GM19463 (cell line): ENCODE data around the gene SLC41A2.
A peak's percentile ranks its signal among the peaks of the same experiment; 100 is the strongest.
"Not testable (repeated sequence)": the region's sequence is repeated elsewhere in the genome, so short reads cannot be mapped to it uniquely, and the experiment has no call there.

Experiments
- ATAC-seq: cut with Tn5 transposase; IDR thresholded peaks from one replicate; pipeline ENCODE4 v1.9.1; 2021; ENCODE audit warnings: mild to moderate bottlenecking, moderate library complexity; ENCODE audit not compliant: unreplicated experiment

The SLC41A2 gene

DNA sequence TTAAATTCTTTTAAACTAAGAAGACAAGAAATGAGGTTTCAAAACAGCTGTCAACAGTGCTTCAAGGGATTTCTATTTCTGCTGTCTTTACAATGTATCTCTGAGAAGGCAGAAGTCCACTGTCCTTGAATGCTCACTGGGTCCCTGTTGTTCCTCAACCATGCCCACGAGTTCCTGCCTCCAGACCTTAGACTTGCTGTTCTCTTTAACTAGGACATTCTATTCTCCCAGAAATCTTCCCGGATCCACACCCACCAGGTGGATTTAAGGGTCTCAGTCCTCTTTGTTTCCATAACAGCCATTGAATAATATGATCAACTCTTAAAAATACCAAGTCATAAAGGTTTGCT is 6.7 kb upstream of the SLC41A2 start:
- ATAC-seq: no peak

DNA sequence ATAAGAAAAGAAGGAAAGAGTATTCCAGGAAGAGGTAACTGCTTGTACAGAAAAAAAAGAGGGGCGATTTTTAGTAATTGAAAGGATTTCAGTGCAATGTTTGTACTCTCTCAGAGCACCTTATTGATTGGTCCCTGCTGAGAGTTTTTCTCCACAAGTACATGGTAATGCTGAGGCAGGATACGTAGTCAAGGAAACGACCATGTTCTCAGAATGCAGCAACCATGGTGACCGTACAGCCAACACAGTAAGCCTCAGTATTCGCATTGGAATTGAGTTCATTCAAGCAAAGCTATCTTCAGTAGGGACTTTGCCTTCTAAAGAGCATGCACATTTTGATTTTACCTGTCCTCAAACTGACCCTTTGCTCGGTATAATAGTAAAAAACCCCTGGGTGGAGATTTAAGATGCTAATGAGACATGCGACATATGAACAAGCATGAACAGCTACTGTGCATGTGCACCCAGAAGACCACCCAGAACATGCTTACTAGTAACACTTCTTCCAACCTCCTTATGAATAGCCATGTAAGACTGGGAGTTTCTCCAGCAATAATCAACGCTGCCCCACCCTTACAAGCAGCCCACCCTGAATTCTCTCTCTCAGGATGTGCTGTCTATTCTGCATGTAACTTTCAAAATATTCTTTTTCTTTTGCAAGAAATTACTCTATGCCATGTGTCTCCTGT is 6.2 kb upstream of the SLC41A2 start:
- no peak for ATAC-seq

DNA sequence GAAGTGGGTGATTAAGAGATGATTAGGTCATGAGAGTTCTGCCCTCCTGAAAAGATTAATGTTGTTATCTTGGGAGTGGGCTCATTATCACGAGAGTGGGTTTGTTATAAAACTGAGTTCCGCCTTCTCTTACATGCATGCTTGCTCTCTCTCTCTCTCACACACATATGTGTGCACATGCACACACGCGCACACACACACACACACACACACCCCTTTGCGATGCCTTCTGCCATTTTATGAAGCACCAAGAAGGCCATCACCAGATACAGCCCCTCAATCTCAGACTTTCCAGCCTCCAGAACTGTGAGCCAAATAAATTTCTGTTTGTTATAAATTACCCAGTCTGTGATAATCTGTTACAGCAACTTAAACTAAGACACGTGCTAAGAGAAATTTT is 5.7 kb upstream of the SLC41A2 start:
- no peak for ATAC-seq

DNA sequence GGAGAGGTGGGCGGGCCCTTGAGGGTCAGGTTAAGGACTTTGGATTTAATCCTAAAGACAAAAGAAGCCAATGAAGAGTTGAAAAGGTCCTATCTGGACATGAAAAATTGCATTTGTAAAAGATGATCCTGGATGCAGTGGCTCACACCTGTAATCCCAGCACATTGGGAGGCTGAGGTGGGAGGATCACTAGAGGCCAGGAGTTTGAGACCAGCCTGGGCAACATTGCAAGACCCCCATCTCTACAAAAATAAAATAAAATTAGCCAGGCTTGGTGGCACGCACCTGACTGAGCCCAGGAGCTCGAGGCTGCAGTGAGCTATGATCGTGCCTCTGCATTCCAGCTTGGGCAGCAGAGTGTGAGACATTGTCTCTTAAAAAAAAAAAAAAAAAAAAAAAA is 2.4 kb upstream of the SLC41A2 start:
- no peak for ATAC-seq

DNA sequence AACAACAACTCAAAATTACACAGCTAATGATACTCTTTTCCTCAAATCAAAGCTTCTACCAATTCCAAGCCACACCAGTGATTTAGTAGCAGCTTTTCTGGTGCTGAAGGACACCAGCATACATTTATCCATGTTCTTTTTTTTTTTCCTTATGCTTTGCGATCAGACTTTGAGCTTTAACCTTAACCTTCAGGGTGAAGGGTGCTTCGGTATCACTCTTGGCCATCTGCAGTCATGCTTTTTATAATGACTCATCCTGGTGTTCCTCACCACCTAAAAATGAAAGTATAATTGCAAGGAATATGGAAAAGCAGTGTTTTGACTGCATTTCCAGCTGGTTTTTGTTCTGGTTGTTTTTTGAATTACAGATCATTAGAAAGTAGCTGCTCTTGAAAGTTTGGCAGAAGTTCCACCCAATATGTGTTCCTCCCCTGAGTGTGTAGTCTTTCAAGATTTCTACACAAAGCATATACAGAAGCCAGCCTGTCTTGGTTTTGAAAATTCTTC is 1.3 kb upstream of the SLC41A2 start:
- no peak for ATAC-seq

DNA sequence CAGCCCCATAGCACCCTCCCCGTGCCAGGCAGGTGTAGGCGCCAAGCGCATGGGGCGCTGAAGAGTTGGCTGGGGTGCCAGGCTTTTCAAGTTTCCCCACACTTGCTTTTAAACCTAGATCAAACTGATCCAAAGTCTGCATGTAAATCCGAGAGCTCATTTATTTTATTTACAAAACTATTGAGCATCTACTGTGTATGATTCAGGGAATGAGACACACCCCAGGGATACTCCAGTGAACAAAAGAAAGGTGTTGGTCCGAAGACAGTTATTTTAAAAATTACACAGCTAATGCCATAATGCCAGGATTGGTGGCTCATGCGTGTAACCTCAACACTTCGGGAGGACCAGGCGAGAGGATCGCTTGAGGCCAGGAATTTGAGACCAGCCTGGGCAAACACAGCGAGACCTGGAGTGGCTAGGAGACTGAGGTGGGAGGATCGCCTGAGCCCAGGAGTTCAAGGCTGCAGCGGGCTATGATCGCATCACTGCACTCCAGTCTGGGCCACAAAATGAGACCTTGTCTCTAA is 780 bp upstream of the SLC41A2 start:
- ATAC-seq: no peak

DNA sequence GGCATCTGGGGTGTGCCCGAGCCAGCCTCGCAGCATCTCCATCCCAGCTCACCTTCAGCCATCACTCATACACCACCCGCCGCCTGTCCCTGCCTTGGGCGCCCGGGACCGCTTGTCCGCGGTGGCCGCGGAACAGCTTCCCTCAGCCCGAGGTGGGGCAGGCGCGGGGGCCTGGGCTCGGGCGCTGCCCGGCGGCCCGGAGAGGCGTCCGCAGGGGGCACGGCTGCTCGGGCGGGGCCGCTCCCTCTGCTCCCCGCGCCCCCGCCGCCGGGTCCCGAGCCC is 430 bp downstream of the SLC41A2 start:
- peak; percentile 29 for ATAC-seq

DNA sequence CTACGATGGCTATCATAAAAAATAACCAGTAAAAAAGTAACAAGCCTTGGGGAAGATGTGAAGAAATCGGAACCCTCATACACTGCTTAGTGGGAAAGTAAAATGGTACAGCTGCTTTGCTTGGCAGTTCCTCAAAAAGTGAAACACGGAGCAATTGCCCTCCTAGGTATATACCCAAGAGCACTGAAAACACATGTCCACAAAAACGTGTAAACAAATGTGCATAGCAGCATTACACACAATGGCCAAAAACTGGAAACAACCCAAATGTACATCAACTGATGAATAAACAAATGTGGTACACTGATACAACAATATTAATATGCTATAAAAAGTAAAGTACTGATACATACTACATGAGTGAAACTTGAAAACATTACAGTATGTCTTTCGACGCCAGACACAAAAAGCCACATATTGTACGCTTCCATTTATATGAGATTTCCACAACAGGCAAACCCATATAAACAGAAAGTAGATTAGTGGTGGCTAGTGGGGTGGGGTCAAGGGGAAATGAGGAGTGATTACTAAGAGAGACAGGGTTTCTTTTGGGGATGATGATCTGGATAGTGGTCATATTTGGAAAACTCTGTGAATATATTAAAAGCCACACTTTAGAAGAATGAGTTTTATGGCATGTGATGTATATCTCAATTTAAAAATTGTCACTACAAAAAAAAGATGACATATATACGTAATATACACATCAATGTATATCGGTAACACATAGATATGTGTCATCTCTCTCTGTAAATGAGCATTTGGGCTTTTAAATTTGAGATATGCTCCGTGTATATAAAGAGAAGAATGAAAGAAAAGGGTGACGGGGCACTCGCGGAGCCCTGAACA is 996 bp downstream of the SLC41A2 start:
- no peak for ATAC-seq

DNA sequence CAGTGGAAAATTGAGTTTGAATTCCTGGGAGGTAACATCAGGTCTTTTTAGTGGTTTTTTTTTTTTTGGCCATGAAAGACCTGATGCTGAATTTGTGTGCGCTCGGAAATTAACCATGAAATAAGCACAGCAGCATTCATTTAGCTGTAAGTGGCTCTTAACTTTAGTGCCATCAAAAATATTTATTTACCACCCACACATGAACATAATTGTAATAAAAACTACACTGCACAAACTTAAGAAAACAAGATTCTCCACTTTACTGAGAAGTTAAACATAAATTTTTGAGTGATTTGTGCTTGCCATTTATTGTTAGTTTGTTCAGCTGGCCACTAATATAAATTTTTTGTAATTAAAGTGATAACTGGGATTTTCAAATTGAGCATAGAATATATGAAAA is 2.4 kb downstream of the SLC41A2 start:
- ATAC-seq: no peak

DNA sequence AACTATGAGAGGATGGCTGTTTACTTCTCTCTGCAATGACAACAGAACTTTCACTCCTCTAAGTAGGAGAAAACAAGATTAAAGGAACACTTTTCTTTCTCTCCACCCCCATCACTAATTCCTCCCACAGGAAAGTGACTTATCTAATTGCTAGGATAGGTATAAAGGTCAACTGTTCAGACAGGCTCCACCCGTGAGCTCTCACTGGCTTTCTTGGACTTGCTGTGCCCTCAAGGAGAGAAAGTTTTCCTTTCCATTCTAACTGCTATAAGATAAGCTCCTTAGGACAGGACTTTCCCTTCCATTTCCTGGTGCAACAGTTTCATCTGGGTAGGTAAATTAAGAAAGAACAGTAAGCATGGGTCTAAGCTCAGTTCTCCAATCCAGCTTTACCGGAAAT is 4.8 kb downstream of the SLC41A2 start:
- ATAC-seq: no peak

DNA sequence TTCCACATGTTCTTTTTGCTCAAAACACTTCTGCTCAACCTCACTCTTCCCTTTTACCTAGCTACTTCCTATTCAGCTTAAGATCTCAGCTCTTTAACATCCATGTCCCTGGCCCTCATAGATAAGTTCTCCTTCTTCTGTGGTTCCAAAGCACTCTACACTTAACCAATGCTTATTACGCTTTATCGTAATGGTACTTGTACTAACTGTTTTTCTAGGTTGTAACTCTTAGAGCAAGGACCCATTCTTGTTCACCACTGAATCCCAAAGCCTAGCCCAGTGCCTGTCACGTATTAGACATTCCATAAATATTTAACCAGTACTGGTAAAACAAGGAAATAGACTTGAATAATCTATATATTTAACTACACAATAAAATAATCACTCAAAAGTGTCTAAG is 5.3 kb downstream of the SLC41A2 start:
- no peak for ATAC-seq

DNA sequence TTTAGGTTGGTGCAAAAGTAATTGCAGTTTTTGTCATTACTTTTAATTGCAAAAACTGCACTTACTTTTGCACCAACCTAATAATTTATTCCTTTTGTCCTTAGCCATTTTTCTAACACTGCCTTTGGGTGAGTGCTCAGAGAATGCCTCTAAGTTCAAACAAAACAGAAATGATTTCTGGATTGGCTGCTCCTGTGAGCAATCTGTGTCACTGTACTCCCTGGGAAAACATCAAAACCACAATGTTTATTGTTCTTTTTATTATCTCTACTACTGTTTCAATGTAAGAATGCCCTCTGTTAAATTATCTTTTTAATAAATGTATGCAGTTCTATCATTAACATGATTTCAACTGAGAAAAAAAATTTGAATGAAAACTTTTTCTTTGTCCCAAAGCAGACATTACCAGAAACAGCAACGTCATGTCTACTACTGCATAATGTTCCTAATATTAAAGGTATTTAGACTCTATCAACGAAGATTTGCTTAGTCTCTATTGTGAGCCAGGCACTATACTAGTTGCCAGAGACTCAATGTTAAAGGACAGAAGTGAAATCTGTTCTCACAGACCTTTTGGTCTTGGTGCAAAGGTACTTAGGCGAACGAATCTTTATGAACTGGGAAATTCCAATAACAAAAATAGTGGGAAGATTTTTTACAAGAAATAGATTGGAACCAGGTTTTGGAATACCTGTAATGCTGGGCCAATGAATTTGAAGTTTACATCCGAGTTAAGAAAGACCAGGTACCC is 6.2 kb downstream of the SLC41A2 start:
- no peak for ATAC-seq

DNA sequence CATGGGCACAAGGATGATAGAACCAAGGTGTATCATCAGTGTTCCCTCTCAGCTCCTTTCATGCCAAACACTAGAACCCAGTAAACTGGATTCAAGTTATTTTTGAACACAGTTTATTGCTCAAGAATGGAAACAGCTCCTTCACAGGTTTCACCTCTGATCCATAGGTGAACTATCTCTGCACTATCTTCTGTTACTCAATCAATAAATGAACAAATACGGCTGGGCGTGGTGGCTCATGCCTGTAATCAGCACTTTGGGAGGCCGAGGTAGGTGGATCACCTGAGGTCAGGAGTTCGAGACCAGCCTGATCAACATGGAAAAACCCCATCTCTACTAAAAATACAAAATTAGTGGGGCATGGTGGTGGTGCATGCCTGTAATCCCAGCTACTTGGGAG is 9.4 kb downstream of the SLC41A2 start:
- not testable (repeated sequence) for ATAC-seq

DNA sequence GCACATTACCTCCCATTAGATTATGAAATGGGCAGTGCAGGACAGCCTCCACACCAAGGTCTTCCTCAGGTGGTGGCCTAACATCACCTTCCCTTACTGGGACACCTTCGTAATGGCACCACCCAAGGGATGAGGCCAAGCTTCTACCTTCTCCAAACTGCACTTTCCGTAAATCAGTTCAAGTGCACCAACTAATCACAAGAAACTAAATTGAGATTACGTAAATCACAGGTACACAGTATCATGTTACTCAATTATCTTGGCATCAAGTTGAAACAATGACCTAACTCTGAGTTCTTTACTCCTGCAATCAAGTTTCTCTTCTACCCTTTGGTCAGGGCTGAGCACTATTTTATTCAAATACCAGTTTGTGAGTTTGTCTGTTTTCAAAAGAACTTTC is 13.8 kb downstream of the SLC41A2 start:
- ATAC-seq: no peak

DNA sequence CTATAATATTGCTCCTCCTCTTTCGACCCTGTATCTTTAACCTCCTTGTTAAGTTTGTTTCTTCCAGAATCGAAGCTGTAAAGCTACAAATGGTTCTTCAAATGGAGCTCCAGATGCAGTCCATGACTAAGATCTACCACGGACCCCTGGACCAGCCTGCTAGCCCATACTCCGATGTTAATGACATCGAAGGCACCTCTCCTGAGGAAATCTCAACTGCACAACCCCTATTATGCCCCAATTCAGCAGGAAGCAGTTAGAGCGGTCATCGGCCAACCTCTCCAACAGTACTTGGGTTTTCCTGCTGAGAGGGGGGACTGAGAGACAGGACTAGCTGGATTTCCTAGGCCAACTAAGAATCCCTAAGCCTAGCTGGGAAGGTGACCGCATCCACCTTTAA is 14.7 kb downstream of the SLC41A2 start:
- not testable (repeated sequence) for ATAC-seq

DNA sequence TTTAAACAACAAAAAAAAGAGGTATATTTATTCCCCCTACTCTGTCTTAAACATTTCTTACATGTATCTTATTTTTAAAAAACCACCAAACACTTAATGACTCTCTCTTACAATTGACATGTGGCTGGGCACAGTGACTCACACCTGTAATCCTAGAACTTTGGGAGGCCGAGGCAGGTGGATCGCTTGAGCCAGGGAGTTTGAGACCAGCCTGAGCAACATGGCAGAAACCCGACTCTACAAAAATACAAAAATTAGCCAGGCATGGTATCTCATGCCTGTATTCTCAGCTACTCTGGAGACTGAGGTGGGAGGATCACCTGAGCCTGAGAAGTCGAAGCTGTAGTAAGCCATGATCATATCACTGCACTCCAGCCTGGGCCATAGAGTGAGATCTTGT is 16.0 kb downstream of the SLC41A2 start:
- ATAC-seq: no peak

DNA sequence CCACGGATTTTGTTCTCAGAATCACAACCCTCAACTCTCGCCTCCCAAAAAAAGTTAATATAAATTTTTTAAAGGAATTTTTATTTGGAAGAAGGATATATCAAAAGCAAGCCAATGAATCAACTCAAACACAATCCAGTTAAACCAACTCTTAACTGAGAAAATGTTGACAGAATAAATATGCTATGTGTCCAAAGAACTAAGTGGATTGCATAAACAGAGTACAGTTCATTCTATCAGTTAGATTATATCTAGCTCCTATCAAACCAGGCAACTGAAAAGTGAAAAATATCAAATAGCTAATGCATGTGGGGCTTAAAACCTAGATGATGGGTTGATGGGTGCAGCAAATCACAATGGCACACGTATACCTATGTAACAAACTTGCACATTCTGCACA is 16.6 kb downstream of the SLC41A2 start:
- no peak for ATAC-seq

DNA sequence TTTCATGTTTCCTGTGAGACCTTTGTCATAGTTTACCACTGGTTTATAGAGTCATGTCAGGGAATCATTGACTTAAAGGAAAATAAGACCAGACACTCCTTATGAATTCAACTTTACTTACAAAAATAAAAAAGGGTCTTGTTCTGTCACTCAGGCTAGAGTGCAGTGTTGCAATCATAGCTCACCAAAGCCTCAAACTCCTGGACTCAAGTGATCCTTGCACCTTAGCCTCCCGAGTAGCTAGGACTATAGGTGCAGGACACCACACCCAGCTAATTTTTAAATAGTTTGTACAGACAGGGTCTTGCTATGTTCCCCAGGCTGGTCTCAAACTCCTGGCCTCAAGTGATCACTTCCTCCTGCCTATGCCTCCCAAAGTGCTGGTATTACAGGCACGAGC is 19.0 kb downstream of the SLC41A2 start:
- ATAC-seq: no peak

DNA sequence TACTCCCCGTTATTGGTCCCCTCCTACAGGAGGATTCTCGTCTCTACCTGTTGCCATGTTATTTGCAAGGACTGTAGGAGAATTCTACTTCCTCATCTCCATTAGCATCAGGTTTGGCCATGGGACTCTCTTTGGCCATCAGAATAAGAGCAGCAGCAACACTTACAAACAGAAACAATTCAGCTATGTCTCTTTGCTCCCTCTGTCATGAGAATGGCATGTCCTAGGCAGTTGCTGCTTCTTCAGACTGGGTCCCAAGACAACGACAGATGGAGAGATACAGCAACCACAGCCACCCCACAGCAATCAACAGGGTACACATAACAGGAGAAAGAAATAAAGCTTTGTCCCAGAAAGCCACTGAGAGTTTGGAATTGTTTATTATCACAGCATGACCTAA is 19.7 kb downstream of the SLC41A2 start:
- ATAC-seq: no peak

DNA sequence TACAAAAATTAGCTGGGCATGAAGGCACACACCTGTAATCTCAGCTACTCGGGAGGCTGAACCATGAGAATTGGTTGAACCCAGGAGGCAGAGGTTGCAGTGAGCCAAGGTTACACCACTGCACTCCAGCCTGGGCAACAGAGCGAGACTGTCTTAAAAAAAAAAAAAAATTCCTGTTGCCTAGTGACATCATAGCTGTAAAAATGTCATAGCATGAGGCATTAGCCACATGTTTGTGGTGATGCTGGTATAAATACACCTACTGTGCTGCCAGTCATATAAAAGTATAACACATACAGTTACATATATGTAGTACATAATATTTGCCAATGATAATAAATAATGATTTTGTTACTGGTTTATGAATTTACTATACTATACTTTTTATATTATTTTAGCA is 22.2 kb downstream of the SLC41A2 start:
- no peak for ATAC-seq

DNA sequence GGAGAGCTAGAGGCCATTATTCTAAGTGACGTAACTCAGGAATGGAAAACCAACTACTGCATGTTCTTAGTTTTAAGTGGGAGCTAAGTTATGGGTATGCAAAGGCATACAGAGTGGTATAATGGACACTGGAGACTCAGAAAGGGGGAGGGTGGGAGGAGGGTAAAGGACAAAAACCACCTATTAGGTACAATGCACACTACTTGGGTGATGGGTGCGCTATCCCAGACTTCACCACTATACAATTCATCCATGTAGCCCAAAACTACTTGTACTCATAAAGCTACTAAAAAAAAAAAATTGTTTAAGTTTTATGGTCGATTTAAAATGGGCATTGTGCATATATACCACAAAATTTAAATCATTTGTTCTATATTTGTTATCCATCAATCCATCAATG is 24.3 kb downstream of the SLC41A2 start:
- no peak for ATAC-seq

DNA sequence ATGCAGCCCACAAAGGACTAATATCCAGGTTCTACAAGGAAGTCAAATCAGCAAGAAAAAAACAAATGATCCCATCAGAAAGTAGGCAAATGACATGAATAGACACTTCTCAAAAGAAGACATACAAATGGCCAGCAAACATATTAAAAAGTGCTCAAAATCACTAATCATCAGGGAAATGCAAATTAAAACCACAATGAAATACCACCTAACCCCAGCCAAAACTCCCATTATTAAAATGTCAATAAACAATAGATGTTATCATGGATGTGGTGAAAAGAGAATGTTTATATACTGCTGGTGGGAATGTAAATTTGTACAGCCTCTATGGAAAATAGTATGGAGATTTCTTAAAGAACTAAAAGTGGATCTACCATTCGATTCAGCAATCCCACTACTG is 25.0 kb downstream of the SLC41A2 start:
- ATAC-seq: no peak
